Measurements from ENCODE around the gene PLXNB3. TPM values are rescaled to one million over a fixed set of nuclear protein-coding genes. Genes with fewer than 3 reads are reported as not detected.
"Not testable (repeated sequence)": the region's sequence is repeated elsewhere in the genome, so short reads cannot be mapped to it uniquely, and the experiment has no call there.

PLXNB3 gene
- total and polyA plus RNA-seq, 5 experiments from 2014 or later = 0.34 to 0.41 TPM; not detected in 3

DNA sequence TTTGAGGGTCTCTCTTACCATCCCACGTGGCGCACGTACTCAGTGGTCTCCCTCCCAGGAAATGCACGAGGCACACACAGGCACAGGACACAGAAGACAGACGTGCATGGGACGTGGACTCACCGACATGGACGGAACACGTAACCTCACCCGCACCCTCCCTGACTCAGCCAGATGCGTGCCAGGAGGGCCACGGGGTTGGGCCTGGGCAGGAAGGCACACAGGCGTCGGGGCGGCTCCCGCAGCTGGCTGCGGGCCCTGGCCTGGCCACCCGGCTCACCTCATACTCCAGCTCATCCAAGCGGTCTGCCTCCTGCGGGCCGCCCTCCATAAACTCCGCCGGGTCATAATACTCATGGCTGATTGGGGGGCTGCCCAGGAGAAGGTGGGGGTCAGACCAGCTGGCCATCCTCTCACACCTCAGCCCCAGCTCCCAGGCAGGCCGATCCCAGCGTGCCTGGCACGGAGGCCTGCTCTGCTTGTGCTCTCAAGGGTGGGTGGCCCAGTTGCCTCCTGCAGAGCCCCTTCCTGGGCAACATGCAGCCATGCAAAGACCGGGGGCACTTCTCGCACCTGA lies 43.0 kb downstream of the PLXNB3 start:
- H3K36me3 Mint-ChIP-seq = no peaks in the 10 kb centered on the region
- no peak overlapping the region for H3K4me3 Mint-ChIP-seq
- no peak for DNase-seq
- peaks cover 0 to 3% (median 0%) of the 10 kb centered on the region in 4 donors for H3K4me1 Mint-ChIP-seq
- H3K27me3 Mint-ChIP-seq = no peaks in the 10 kb centered on the region
- ATAC-seq = no peak
- H3K9me3 Mint-ChIP-seq = no peaks in the 10 kb centered on the region
- H3K27ac Mint-ChIP-seq = no peak overlapping the region
- POLR2A ChIA-PET = no interaction called here

DNA sequence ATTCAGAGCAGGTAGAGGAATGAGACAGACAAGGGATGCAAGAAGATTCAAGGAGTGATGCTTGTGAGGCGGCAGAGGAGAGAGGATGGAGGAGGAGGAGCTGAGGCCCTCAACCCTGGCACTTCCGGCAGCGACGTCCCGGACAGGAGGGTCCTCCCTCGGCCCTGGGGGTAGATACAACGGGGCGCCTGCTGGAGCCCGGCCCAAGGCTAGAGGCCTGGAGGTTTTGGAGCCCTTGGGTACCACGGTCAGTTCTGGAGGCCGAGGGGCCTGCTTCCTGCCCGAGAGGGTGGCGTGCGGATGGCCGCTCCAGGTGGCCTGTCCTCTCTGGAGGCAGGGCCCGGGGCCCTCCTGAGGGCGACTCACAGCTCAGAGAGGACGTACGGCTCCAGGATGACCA lies 43.9 kb downstream of the PLXNB3 start:
- no peak overlapping the region for H3K4me3 Mint-ChIP-seq
- DNase-seq = no peak
- no peaks in the 10 kb centered on the region for H3K27me3 Mint-ChIP-seq
- no peak overlapping the region for H3K27ac Mint-ChIP-seq
- H3K9me3 Mint-ChIP-seq = no peaks in the 10 kb centered on the region
- ATAC-seq = no peak
- no peaks in the 10 kb centered on the region for H3K36me3 Mint-ChIP-seq
- no peaks in the 10 kb centered on the region for H3K4me1 Mint-ChIP-seq
- POLR2A ChIA-PET = no interaction called here

DNA sequence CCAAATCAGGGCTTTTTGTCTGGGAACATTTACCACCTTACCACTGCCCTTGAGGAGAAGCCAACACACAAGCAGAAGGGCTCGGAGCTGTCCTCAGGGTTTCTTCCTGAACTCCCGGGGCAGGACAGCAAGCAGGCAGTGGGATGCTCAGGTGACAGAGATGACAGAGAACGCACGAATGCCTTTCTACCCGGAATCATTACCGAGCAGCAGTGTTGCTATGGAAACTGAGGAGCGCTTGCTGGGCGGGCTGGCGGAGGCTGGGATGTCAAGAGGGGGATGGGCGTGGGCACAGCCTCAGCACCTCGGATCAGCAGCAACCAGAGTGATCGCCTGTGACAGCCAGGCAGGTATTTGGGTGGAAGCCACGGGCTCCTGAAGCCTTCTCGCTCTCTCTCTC lies 48.2 kb downstream of the PLXNB3 start:
- Mint-ChIP-seq H3K27me3 (no peaks in the 10 kb centered on the region), H3K9me3 (no peaks in the 10 kb centered on the region), H3K27ac (no peak overlapping the region), H3K4me1 (peaks cover 11 to 18% (median 15%) of the 10 kb centered on the region in 4 donors), H3K4me3 (no peak overlapping the region), H3K36me3 (no peaks in the 10 kb centered on the region)
- DNase-seq (no peak), ATAC-seq (no peak)
- POLR2A ChIA-PET = no interaction called here

- Mint-ChIP-seq H3K9me3 (no peaks in the 10 kb centered on the region), H3K36me3 (no peaks in the 10 kb centered on the region), H3K27ac (peak overlapping the region in 1 of 10 donors; percentile 37), H3K27me3 (no peaks in the 10 kb centered on the region), H3K4me3 (no peak overlapping the region), H3K4me1 (peaks cover 11 to 22% (median 17%) of the 10 kb centered on the region in 4 donors)
- POLR2A ChIA-PET = no interaction called here
- ATAC-seq (no peak), DNase-seq (no peak)
These were observed 49.1 kb downstream of the PLXNB3 start for GRCh38 chrX:153813161-153813560.

DNA sequence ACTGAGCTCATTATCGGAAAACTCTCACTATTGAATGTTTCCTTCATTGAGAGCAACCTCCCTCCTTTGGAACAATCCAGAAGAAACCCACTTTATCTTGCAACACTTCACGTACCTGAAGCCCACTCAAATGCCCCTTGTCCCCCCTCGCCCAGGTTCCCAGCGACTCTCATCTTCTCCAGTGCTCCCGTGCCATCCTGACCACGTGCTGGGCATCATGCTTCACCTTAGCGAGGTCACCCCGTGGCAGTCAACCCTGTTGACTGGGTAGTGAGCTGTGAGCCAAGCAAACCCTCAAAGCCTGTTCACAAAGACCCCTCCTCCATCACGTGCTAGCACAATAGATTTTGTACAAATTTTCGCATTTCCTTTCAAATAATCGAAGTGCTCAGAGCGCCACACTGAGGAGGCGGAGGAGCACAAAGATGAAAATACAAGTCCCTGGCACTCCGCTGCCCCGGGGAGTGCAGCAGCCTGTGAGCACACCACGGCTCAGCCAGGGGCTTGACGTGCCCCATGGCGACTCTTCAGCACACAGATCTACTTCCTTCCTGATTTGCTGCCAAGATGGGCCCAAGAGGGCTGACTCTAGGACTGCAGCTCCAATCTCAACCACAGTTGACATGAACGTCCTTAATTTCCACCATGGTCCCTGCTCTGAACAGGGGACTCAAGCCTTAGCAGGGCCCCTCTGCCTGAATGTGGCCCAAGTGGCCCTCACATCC lies 50.7 kb downstream of the PLXNB3 start:
- no peaks in the 10 kb centered on the region for H3K36me3 Mint-ChIP-seq
- POLR2A ChIA-PET = no interaction called here
- DNase-seq (no peak), ATAC-seq (no peak)
- H3K27ac Mint-ChIP-seq = peak overlapping the region in 2 of 10 donors; percentile 60 to 67
- H3K4me3 Mint-ChIP-seq = peak overlapping the region in 3 of 10 donors; percentile 3 to 24 (median 14)
- peaks cover 11 to 28% (median 23%) of the 10 kb centered on the region in 4 donors for H3K4me1 Mint-ChIP-seq
- H3K9me3 Mint-ChIP-seq = no peaks in the 10 kb centered on the region
- H3K27me3 Mint-ChIP-seq = no peaks in the 10 kb centered on the region

DNA sequence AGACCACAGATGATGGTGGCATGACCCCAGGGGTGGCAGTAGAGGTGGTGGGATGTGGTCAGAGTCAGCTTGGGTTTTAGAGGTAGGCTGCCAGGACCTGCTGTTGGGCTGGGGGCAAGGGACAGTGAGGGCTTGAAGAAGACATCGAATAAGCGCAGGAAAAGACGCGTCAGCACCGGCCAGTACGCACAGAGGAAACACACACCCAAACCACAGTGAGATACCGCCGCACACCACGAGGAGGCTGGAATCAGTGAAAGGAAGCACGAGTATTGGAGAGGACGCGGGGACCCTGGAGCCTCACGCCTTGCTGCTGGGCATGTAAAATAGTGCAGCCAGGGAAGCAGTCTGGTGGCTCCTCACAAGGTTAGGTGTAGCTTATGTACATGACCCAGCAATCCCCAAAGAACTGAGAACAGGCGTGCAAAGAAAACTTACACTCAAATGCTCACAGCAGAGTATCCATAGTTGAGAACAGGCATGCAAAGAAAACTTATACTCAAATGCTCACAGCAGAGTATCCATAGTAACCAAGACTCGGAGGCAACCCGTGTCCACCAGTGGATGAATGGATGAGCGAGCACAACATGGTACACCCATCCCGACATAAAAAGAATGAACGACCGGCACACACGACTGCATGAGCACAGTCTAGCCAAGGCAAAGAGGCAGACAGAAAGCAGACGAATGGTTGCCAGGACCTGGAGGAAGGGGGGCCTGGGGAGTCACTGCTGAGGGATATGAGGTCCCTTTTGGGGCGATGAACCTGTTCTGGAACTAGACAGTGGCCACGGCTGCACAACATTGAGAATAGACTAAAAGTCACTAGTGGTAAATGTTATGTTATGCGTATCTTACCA lies 53.0 kb downstream of the PLXNB3 start:
- H3K4me1 Mint-ChIP-seq = peaks cover 12 to 42% (median 36%) of the 10 kb centered on the region in 4 donors
- H3K36me3 Mint-ChIP-seq = no peaks in the 10 kb centered on the region
- H3K4me3 Mint-ChIP-seq = peak overlapping the region; percentile 16 to 75 (median 54)
- H3K27ac Mint-ChIP-seq = peak overlapping the region in 5 of 10 donors; percentile 14 to 68 (median 22)
- POLR2A ChIA-PET = interaction anchor here (1.4 kb wide), 1 partner anchor 11 kb away, joined by 4 read pairs; no protein-coding TSS in a partner anchor
- no peaks in the 10 kb centered on the region for H3K9me3 Mint-ChIP-seq
- no peaks in the 10 kb centered on the region for H3K27me3 Mint-ChIP-seq
- ATAC-seq (peak; percentile 45 to 78), DNase-seq (peak in 4 of 10 donors; percentile 33 to 45 (median 38))

- not testable (repeated sequence) for H3K36me3 Mint-ChIP-seq, H3K27me3 Mint-ChIP-seq, H3K9me3 Mint-ChIP-seq, H3K27ac Mint-ChIP-seq, DNase-seq, ATAC-seq
- POLR2A ChIA-PET = interaction anchor here (0.8 to 1.4 kb wide), 3 partner anchors 12 to 87 kb away, joined by 3 to 4 read pairs (median 3); no protein-coding TSS in a partner anchor
- H3K4me1 Mint-ChIP-seq = peaks cover 19 to 50% (median 44%) of the 10 kb centered on the region in 4 donors
- peak overlapping the region in 4 of 10 donors; percentile 22 to 60 (median 42) for H3K4me3 Mint-ChIP-seq
These were observed 54.0 kb downstream of the PLXNB3 start for GRCh38 chrX:153818064-153818463.

- peak; percentile 68 to 86 for ATAC-seq
- Mint-ChIP-seq H3K27me3 (no peaks in the 10 kb centered on the region), H3K4me1 (peaks cover 19 to 53% (median 44%) of the 10 kb centered on the region in 4 donors), H3K27ac (peak overlapping the region in 3 of 10 donors; percentile 10 to 52 (median 22)), H3K36me3 (no peaks in the 10 kb centered on the region), H3K9me3 (no peaks in the 10 kb centered on the region), H3K4me3 (peak overlapping the region in 9 of 10 donors; percentile 40 to 77 (median 57))
- peak; percentile 16 to 69 (median 53) for DNase-seq
- POLR2A ChIA-PET = interaction anchor here (0.8 to 1.4 kb wide), 3 partner anchors 13 to 87 kb away, joined by 3 to 4 read pairs (median 3); no protein-coding TSS in a partner anchor
These were observed 54.7 kb downstream of the PLXNB3 start for GRCh38 chrX:153818571-153819383.

DNA sequence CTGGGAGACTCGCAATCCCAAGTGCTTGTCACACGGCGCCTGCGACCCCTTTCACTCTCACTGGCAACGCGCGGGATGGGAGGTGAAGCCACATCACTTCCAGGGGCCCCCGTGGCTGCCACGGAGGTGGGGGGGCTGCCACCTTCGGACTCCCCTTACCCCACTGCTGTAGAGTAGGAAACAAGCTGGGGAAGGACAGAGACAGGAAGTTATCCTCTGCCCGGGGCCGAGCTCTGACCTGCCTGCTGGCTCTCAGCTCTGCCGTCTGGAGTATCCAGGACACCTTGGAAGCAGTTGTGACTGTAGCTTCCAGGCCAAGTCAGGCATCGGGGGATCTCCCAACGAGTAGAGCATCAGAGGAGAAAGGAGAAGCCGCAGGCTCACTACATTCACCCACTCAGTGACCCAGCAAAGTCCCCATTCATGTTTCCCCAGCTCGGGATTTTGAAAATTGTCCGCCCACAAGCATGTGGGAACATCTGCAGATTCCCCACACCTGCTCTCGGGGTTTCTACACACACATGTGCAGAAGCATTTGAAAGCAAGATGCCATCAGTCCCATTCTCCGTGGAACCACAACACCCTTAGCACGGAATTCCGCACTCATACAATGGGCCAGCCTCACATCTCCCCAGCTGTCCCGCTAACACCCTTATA lies 55.5 kb downstream of the PLXNB3 start:
- no peaks in the 10 kb centered on the region for H3K36me3 Mint-ChIP-seq
- DNase-seq = no peak
- H3K27ac Mint-ChIP-seq = peak overlapping the region in 4 of 10 donors; percentile 13 to 67 (median 42)
- POLR2A ChIA-PET = interaction anchor here (0.7 kb wide), 1 partner anchor 668 kb away, joined by 4 read pairs; no protein-coding TSS in a partner anchor
- no peaks in the 10 kb centered on the region for H3K27me3 Mint-ChIP-seq
- ATAC-seq = peak in 1 of 2 donors; percentile 5
- H3K9me3 Mint-ChIP-seq = no peaks in the 10 kb centered on the region
- H3K4me1 Mint-ChIP-seq = peaks cover 19 to 56% (median 44%) of the 10 kb centered on the region in 4 donors
- H3K4me3 Mint-ChIP-seq = peak overlapping the region; percentile 30 to 62 (median 46)

GRCh38 chrX:153820601-153821000 lies 56.6 kb downstream of the PLXNB3 start:
- no peak for ATAC-seq
- peak overlapping the region in 1 of 10 donors; percentile 66 for H3K27ac Mint-ChIP-seq
- no peaks in the 10 kb centered on the region for H3K9me3 Mint-ChIP-seq
- POLR2A ChIA-PET = no interaction called here
- H3K4me1 Mint-ChIP-seq = peaks cover 13 to 51% (median 40%) of the 10 kb centered on the region in 4 donors
- peak overlapping the region in 7 of 10 donors; percentile 12 to 52 (median 32) for H3K4me3 Mint-ChIP-seq
- no peaks in the 10 kb centered on the region for H3K27me3 Mint-ChIP-seq
- no peaks in the 10 kb centered on the region for H3K36me3 Mint-ChIP-seq
- no peak for DNase-seq

DNA sequence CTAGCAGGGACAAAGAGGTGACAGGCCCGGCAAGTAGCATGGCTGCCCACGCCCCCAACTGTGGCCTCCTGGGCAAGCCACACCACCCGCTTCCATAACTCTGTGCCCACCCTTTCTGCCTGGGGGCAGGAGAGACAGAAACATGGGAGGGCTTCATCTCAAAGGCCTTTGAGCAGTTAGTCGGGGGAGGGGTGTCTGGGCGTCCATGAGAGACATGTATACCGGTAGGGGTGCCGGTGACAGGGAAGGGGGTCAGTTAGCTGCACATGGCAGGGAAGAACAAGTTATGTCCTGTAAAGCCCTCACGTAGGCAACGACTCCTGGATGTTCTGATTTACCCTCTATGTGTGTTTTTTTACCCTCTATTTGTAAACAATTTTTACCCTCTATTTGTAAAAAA lies 57.0 kb downstream of the PLXNB3 start:
- ATAC-seq (no peak), DNase-seq (no peak)
- no peaks in the 10 kb centered on the region for H3K9me3 Mint-ChIP-seq
- H3K27me3 Mint-ChIP-seq = no peaks in the 10 kb centered on the region
- H3K27ac Mint-ChIP-seq = peak overlapping the region in 2 of 10 donors; percentile 32 to 80
- H3K4me3 Mint-ChIP-seq = peak overlapping the region in 6 of 10 donors; percentile 15 to 52 (median 35)
- POLR2A ChIA-PET = no interaction called here
- H3K4me1 Mint-ChIP-seq = peaks cover 14 to 51% (median 41%) of the 10 kb centered on the region in 4 donors
- H3K36me3 Mint-ChIP-seq = no peaks in the 10 kb centered on the region

All from naive thymus-derived CD8-positive, alpha-beta T cell (primary cell).